ENCODE measurements around the gene PTTG1IP. TPM values are rescaled to one million over a fixed set of nuclear protein-coding genes. Genes with fewer than 3 reads are reported as not detected.

The PTTG1IP gene
- total and polyA plus RNA-seq, 2 of the 13 experiments (the other 11 are each of a cell fraction or from before 2014, with no cell fraction given): 161 to 700 TPM

DNA sequence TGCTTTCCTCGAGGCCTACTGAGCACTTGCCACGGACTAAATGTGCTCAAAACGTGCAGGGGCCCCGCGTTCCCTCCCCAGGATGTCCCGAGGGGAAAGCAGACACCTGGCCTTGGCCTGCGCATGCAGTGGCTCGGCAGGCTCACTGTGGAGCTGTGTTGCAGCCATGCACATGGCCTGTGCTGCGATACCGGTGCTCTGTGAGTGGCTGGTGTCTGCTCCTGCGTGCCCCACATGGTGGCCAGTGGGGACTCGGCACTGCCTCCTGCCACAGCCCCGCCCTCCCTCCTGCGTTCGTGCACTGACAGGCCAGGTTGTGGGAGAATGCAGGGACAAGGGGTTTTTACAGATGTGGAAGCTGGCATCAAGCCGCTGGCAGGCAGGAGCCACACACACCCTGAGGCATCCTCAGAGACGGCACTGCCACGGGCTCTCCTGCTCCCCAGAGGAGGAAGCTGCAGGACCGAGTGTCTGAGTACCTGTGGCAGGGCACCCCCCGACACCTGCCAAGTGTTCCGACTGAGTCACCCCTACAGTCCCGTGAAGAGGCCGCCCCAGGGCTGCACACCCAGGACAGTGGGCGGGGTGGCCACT, 16.9 kb upstream of the PTTG1IP start (continued):
- TF ChIP-seq NR2F6 (IDR thresholded peaks at IDR 0.05) (no peak), NR2F6 (CRISPR knock-in tag; IDR thresholded peaks at IDR 0.05) (no peak), DPF2 (CRISPR knock-in tag; IDR thresholded peaks at IDR 0.05; ENCODE audit: borderline replicate concordance, low read depth) (no peak), RORA (CRISPR knock-in tag; IDR thresholded peaks at IDR 0.05) (no peak), MED13 (CRISPR knock-in tag; IDR thresholded peaks at IDR 0.05) (no peak), MIER2 (CRISPR knock-in tag; IDR thresholded peaks at IDR 0.05) (no peak), BCL6 (CRISPR knock-in tag; IDR thresholded peaks at IDR 0.05) (no peak), ZFX (CRISPR knock-in tag; IDR thresholded peaks at IDR 0.05; ENCODE audit: low read depth) (peak; percentile 44; the same call in 1 of the 2 replicates), ZBTB38 (CRISPR knock-in tag; IDR thresholded peaks at IDR 0.05) (no peak), ZNF547 (CRISPR knock-in tag; IDR thresholded peaks at IDR 0.05) (no peak), ZNF431 (CRISPR knock-in tag; IDR thresholded peaks at IDR 0.05; ENCODE audit: borderline replicate concordance, low read depth) (no peak), DMAP1 (CRISPR knock-in tag; IDR thresholded peaks at IDR 0.05) (no peak), ZNF883 (CRISPR knock-in tag; IDR thresholded peaks at IDR 0.05; ENCODE audit: not compliant biosample characterization) (no peak), SRY (CRISPR knock-in tag; IDR thresholded peaks at IDR 0.05) (no peak), ZNF432 (CRISPR knock-in tag; IDR thresholded peaks at IDR 0.05; ENCODE audit: borderline replicate concordance) (no peak), MEF2D (CRISPR knock-in tag; IDR thresholded peaks at IDR 0.05) (no peak)
- TF ChIP-seq, protein P1, sequence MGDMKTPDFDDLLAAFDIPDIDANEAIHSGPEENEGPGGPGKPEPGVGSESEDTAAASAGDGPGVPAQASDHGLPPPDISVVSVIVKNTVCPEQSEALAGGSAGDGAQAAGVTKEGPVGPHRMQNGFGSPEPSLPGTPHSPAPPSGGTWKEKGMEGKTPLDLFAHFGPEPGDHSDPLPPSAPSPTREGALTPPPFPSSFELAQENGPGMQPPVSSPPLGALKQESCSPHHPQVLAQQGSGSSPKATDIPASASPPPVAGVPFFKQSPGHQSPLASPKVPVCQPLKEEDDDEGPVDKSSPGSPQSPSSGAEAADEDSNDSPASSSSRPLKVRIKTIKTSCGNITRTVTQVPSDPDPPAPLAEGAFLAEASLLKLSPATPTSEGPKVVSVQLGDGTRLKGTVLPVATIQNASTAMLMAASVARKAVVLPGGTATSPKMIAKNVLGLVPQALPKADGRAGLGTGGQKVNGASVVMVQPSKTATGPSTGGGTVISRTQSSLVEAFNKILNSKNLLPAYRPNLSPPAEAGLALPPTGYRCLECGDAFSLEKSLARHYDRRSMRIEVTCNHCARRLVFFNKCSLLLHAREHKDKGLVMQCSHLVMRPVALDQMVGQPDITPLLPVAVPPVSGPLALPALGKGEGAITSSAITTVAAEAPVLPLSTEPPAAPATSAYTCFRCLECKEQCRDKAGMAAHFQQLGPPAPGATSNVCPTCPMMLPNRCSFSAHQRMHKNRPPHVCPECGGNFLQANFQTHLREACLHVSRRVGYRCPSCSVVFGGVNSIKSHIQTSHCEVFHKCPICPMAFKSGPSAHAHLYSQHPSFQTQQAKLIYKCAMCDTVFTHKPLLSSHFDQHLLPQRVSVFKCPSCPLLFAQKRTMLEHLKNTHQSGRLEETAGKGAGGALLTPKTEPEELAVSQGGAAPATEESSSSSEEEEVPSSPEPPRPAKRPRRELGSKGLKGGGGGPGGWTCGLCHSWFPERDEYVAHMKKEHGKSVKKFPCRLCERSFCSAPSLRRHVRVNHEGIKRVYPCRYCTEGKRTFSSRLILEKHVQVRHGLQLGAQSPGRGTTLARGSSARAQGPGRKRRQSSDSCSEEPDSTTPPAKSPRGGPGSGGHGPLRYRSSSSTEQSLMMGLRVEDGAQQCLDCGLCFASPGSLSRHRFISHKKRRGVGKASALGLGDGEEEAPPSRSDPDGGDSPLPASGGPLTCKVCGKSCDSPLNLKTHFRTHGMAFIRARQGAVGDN (CRISPR knock-in tag; IDR thresholded peaks at IDR 0.05): peak; percentile 93
- TF ChIP-seq, protein P2, sequence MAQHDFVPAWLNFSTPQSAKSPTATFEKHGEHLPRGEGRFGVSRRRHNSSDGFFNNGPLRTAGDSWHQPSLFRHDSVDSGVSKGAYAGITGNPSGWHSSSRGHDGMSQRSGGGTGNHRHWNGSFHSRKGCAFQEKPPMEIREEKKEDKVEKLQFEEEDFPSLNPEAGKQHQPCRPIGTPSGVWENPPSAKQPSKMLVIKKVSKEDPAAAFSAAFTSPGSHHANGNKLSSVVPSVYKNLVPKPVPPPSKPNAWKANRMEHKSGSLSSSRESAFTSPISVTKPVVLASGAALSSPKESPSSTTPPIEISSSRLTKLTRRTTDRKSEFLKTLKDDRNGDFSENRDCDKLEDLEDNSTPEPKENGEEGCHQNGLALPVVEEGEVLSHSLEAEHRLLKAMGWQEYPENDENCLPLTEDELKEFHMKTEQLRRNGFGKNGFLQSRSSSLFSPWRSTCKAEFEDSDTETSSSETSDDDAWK (CRISPR knock-in tag; IDR thresholded peaks at IDR 0.05): no peak
- TF ChIP-seq, protein P3, sequence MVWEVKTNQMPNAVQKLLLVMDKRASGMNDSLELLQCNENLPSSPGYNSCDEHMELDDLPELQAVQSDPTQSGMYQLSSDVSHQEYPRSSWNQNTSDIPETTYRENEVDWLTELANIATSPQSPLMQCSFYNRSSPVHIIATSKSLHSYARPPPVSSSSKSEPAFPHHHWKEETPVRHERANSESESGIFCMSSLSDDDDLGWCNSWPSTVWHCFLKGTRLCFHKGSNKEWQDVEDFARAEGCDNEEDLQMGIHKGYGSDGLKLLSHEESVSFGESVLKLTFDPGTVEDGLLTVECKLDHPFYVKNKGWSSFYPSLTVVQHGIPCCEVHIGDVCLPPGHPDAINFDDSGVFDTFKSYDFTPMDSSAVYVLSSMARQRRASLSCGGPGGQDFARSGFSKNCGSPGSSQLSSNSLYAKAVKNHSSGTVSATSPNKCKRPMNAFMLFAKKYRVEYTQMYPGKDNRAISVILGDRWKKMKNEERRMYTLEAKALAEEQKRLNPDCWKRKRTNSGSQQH (CRISPR knock-in tag; IDR thresholded peaks at IDR 0.05; ENCODE audit: low read depth): no peak
- TF ChIP-seq, protein P4, sequence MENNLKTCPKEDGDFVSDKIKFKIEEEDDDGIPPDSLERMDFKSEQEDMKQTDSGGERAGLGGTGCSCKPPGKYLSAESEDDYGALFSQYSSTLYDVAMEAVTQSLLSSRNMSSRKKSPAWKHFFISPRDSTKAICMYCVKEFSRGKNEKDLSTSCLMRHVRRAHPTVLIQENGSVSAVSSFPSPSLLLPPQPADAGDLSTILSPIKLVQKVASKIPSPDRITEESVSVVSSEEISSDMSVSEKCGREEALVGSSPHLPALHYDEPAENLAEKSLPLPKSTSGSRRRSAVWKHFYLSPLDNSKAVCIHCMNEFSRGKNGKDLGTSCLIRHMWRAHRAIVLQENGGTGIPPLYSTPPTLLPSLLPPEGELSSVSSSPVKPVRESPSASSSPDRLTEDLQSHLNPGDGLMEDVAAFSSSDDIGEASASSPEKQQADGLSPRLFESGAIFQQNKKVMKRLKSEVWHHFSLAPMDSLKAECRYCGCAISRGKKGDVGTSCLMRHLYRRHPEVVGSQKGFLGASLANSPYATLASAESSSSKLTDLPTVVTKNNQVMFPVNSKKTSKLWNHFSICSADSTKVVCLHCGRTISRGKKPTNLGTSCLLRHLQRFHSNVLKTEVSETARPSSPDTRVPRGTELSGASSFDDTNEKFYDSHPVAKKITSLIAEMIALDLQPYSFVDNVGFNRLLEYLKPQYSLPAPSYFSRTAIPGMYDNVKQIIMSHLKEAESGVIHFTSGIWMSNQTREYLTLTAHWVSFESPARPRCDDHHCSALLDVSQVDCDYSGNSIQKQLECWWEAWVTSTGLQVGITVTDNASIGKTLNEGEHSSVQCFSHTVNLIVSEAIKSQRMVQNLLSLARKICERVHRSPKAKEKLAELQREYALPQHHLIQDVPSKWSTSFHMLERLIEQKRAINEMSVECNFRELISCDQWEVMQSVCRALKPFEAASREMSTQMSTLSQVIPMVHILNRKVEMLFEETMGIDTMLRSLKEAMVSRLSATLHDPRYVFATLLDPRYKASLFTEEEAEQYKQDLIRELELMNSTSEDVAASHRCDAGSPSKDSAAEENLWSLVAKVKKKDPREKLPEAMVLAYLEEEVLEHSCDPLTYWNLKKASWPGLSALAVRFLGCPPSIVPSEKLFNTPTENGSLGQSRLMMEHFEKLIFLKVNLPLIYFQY (CRISPR knock-in tag; IDR thresholded peaks at IDR 0.05; ENCODE audit: borderline replicate concordance): no peak

Data from HepG2 (cell line).